Adipose tissue (tissue), 3 donors: Measurements from ENCODE around the gene BTLA. TPM values are rescaled to one million over a fixed set of nuclear protein-coding genes. Genes with fewer than 3 reads are reported as not detected.
"Not testable (repeated sequence)": the region's sequence is repeated elsewhere in the genome, so short reads cannot be mapped to it uniquely, and the experiment has no call there.

ENCODE experiments used
- H3K27ac ChIP-seq: one replicate; pipeline ENCODE4 v1.5.1; 2013; ENCODE audit warnings: low read depth, low read length
- WGBS, 3 donors: extraction: QIAGEN DNeasy Blood & Tissue Kit; methylation state at CpG; one replicate each; pipeline ENCODE4 v1.1.7; 2013; 5-methylcytosine and 5-hydroxymethylcytosine counted together
- polyA plus RNA-seq, 3 donors: library from polyadenylated mRNA; stranded (reverse); fragments of 200-250 nt; gene quantifications; one replicate each; pipeline ENCODE4 v1.2.3, GENCODE V29; 2013
- donor health status: healthy with polysubstance abuse.
- donor health status: Bipolar disorder and iron deficiency.
- donor health status: healthy.

BTLA gene
- polyA plus RNA-seq, 3 donors, result 0.43 to 1.2 TPM; not detected in 1

- WGBS, 3 donors, result 89 to 91% (median 90%) methylated on average over 5 of the region's 5 CpGs
These were observed 36.0 kb downstream of the BTLA start for GRCh38 chr3:112463250-112463649.

GRCh38 chr3:112461787-112462186 is 37.5 kb downstream of the BTLA start:
- 93 to 99% (median 98%) methylated on average over 2 of the region's 2 CpGs for WGBS, 3 donors
- not testable (repeated sequence) for H3K27ac ChIP-seq

More at GRCh38 chr3:112463250-112463649, 36.0 kb downstream of the BTLA start:
- H3K27ac ChIP-seq, result no peak overlapping the region

- no peak overlapping the region for H3K27ac ChIP-seq
- WGBS, 3 donors, result 42 to 63% (median 61%) methylated on average over 2 of the region's 2 CpGs
These were observed 38.6 kb downstream of the BTLA start for GRCh38 chr3:112460519-112461195.

- WGBS, 3 donors, result 25 to 58% (median 48%) methylated on average over 1 of the region's 1 CpG
- no peak overlapping the region for H3K27ac ChIP-seq
These were observed 39.5 kb downstream of the BTLA start for GRCh38 chr3:112459750-112460149.

GRCh38 chr3:112456147-112456546 is 43.1 kb downstream of the BTLA start:
- no peak overlapping the region for H3K27ac ChIP-seq

GRCh38 chr3:112448939-112449338 is 50.3 kb downstream of the BTLA start:
- 45 to 91% (median 81%) methylated on average over 1 of the region's 1 CpG for WGBS, 3 donors

GRCh38 chr3:112446343-112446742 is 52.9 kb downstream of the BTLA start:
- H3K27ac ChIP-seq, result no peak overlapping the region
- 44 to 88% (median 62%) methylated on average over 1 of the region's 1 CpG for WGBS, 3 donors

More at GRCh38 chr3:112448939-112449338, 50.3 kb downstream of the BTLA start:
- H3K27ac ChIP-seq, result no peak overlapping the region

- H3K27ac ChIP-seq, result no peak overlapping the region
- WGBS, 3 donors, result 54 to 67% (median 62%) methylated on average over 2 of the region's 2 CpGs
These were observed 53.4 kb downstream of the BTLA start for GRCh38 chr3:112445839-112446238.

GRCh38 chr3:112437146-112438022 is 61.9 kb downstream of the BTLA start:
- no peak overlapping the region for H3K27ac ChIP-seq
- 85 to 90% (median 88%) methylated on average over 6 of the region's 6 CpGs for WGBS, 3 donors

- H3K27ac ChIP-seq, result no peak overlapping the region
- WGBS, 3 donors, result 65 to 88% (median 87%) methylated on average over 3 of the region's 3 CpGs
These were observed 69.3 kb downstream of the BTLA start for GRCh38 chr3:112429960-112430359.

GRCh38 chr3:112427123-112427522 is 72.1 kb downstream of the BTLA start:
- 85 to 92% (median 87%) methylated on average over 5 of the region's 5 CpGs for WGBS, 3 donors
- H3K27ac ChIP-seq, result no peak overlapping the region

- WGBS, 3 donors, result 93 to 96% (median 95%) methylated on average over 2 of the region's 2 CpGs
- no peak overlapping the region for H3K27ac ChIP-seq
These were observed 73.2 kb downstream of the BTLA start for GRCh38 chr3:112425858-112426750.

- 97 to 100% (median 98%) methylated on average over 2 of the region's 2 CpGs for WGBS, 3 donors
- H3K27ac ChIP-seq, result no peak overlapping the region
These were observed 73.9 kb downstream of the BTLA start for GRCh38 chr3:112425382-112425781.

- H3K27ac ChIP-seq, result no peak overlapping the region
- 84 to 86% (median 86%) methylated on average over 1 of the region's 1 CpG for WGBS, 3 donors
These were observed 74.9 kb downstream of the BTLA start for GRCh38 chr3:112424394-112424793.

GRCh38 chr3:112422921-112423320 is 76.4 kb downstream of the BTLA start:
- 67 to 83% (median 79%) methylated on average over 3 of the region's 7 CpGs for WGBS, 3 donors
- H3K27ac ChIP-seq, result not testable (repeated sequence)

- WGBS, 3 donors, result 87 to 90% (median 89%) methylated on average over 4 of the region's 5 CpGs
- H3K27ac ChIP-seq, result not testable (repeated sequence)
These were observed 80.7 kb downstream of the BTLA start for GRCh38 chr3:112418526-112418925.

- no peak overlapping the region for H3K27ac ChIP-seq
- WGBS, 3 donors, result 79 to 96% (median 91%) methylated on average over 3 of the region's 3 CpGs
These were observed 81.5 kb downstream of the BTLA start for GRCh38 chr3:112417696-112418318.
